ENCODE data around the gene MYF5.

DNA sequence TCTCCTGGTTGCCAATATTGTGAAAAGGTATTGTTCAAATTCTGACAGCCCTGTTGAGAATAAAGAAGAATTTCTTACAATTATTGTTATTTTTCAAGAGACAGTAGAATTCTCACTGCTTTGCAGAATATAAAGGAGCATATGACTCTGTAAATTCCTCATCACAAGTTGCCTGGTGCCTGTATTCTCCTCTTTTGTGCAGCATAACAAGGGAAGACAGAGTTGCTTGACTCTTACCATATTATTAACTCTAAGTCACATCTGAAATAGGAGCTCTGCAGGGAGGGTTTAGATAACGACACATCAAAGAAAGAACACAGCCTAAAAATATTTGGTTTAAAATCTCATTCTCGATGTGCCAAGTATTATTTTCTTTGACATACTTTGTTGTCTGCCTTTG lies 31.1 kb downstream of the MYF5 start:
- TF ChIP-seq, protein P1, sequence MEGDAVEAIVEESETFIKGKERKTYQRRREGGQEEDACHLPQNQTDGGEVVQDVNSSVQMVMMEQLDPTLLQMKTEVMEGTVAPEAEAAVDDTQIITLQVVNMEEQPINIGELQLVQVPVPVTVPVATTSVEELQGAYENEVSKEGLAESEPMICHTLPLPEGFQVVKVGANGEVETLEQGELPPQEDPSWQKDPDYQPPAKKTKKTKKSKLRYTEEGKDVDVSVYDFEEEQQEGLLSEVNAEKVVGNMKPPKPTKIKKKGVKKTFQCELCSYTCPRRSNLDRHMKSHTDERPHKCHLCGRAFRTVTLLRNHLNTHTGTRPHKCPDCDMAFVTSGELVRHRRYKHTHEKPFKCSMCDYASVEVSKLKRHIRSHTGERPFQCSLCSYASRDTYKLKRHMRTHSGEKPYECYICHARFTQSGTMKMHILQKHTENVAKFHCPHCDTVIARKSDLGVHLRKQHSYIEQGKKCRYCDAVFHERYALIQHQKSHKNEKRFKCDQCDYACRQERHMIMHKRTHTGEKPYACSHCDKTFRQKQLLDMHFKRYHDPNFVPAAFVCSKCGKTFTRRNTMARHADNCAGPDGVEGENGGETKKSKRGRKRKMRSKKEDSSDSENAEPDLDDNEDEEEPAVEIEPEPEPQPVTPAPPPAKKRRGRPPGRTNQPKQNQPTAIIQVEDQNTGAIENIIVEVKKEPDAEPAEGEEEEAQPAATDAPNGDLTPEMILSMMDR (IDR thresholded peaks at IDR 0.05; ENCODE audit: borderline replicate concordance, extremely low read depth, low read length, poor library complexity, severe bottlenecking) = no peak
- TF ChIP-seq EZH2 (IDR thresholded peaks at IDR 0.05; ENCODE audit: borderline replicate concordance, low read depth, low read length, severe bottlenecking) = no peak

All from DND-41 (cell line).